HCEC 1CT (cell line): ENCODE results near the gene MAPK10.

Source experiments
- DNase-seq: peaks from one replicate; pipeline ENCODE4 v3.0.0-alpha.2; 2017

Gene MAPK10

DNA sequence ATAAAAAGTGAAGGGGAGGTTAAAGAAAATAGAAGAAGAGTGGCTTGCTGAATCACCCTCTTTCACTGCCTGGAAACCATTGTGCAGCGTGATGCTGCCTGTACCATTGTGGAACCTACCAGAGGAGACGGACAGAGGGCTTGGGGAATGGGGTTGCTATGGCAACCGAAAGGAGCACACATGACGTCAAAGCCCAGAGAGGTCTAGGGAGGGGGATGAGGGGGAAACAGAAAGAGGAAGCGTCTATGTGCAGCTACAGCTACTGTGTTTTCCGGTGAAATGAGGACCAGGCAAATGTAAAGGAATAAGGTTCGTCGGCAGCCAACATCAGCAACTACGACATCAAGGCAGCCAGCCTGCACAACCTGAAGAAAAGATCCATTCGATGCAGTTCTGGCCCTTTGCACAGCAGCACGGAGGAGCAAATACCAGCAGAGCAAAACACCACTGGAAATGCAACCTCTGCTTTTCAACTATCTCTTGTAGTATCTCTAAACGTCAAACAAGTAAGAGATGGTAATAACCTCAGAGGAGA is at the start of gene MAPK10:
TSS of gene MAPK10 (minus strand) at position 110 of the 535 bp plus-strand sequence.
- DNase-seq, result peak; percentile 59

DNA sequence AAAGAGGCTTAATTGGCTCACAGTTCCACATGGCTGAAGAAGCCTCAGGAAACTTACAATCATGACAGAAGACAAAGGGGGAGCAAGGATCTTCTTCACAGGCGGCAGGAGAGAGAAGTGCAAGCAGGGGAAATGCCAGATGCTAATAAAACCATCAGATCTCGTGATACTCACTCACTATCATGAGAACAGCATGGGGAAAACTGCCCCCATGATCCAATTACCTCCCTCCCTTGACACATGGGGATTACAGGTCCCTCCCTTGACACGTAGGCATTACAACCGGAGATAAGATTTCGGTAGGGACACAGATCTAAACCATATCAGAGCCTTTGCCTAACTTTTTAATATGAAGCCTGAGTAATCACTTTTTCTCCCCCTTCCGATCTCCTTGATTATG is 43.7 kb upstream of the MAPK10 start:
- DNase-seq, result no peak

DNA sequence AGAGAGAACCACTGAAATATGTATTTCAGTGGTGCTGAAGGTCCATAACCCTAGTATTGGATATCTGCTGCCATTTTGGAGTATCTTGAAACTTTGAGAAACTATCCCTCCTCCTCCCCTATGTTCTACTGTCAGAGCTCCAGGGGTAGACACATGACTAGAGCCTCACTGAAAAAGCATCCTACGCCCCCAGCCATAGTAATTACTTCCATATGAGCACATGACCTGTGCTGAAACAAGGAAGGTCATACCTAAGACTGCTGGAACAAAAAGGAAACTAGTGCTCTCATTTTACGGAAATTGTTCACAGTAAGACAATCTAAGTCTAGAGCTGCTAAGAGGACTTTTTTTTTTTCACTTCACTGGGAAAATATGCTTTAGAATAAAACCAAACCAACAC is 42.0 kb upstream of the MAPK10 start:
- DNase-seq, result no peak

- no peak for DNase-seq
Measured at GRCh38 chr4:86400216-86400615, 40.4 kb upstream of the MAPK10 start.

GRCh38 chr4:86398187-86398586 is 38.3 kb upstream of the MAPK10 start:
- no peak for DNase-seq

- no peak for DNase-seq
Measured at GRCh38 chr4:86393749-86394148, 33.9 kb upstream of the MAPK10 start.

- DNase-seq, result no peak
Measured at GRCh38 chr4:86389664-86390063, 29.8 kb upstream of the MAPK10 start.

DNA sequence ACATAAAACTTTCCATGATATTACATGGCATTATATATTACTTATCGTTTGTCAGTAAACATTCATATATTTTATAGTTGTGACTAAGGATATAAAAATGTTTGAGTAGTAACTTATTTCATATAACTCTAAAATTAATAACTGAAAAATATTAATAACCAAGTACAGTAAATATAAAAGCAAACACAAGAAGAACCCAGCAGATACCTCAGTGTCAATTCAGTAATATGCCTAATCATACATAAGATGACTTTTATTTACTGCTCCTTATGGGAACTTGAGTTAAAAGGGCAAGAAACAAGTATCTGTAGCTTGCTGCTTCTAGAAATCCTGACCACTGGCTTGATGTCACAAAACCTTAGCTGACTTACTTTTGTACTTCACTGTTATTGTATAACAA is 28.4 kb upstream of the MAPK10 start:
- no peak for DNase-seq

GRCh38 chr4:86386817-86387415 is 27.1 kb upstream of the MAPK10 start:
- no peak for DNase-seq

DNA sequence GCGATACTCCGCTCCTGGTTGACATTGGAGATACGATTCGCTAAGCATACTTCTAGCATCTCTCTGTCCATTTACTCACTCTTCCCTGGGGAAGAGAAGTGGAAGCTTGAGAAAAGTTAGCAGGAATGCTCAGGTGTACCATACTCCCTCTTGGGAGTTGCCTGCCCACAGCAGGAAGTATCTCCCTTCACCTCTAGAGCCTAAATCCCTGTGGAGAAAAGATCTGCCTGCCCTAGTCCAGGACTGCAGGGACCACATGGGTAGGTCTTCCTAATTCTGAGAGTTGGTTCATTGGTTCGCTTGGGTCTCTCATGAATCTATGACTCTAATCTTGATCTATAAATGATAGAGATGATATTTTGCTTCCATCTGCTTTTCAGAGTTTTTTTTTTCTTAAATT is 26.3 kb upstream of the MAPK10 start:
- DNase-seq, result no peak

DNA sequence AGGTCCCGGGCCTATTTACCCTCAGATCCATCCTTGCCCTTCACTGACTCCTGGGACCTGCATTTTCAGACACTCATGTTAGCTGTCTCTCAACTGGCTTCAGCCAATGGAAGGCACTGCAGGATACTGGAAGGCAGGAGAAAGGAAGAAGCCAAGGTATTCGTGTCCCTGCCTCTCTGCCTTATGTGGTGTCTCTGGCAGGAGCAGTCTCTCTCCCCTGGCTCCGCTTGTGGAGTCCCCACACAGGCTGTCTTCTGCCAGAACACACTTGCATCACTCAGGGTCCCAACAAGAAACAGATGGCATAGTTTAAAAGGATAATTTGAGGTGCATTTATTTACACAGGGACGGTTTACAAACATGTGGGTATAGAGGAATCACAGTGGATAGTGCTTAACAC is 21.6 kb upstream of the MAPK10 start:
- DNase-seq, result no peak

DNA sequence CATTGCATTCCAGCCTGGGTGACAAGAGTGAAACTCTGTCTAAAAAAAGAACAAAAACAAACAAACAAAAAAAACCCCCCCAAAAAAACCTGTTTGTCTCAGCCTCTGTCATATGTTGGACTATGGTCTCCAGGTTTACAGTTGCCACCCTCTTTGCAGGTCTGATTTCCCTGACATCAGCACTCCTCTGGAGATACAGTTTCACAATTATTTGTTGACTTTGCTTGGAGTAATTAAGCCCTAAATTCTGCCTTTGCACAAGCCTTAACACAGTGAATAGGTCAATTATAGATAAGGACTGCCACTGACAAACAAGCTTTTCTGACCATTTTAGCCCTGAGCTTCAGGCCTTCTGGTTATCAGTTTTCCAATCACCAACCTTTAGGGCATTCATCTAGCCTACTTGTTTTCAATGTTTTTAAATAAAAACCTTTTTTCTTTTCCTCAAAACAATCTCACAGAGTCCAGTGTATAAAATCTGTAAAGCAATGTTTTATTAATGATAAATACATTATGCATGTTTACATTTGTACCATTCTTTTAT is 20.4 kb upstream of the MAPK10 start:
- DNase-seq, result no peak

DNA sequence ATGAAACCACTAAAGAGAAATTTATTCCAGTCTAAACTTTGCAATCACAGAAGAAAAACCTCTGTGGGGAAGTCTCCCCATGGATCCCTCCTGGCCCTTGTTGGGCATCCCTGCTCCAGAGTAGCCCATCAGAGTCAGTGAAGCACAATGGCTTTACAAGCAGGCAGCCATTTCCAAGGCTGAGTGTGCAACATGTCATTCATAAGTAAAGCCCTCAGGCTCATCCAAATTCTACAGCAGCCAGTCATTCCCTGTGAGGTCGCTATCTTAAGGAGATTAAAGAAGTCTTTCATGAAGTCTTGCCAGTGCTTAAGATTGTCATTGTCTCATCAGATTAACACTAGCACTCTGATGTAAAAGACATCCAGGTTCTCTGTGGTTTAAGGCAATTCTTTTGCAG is 17.0 kb upstream of the MAPK10 start:
- no peak for DNase-seq

DNA sequence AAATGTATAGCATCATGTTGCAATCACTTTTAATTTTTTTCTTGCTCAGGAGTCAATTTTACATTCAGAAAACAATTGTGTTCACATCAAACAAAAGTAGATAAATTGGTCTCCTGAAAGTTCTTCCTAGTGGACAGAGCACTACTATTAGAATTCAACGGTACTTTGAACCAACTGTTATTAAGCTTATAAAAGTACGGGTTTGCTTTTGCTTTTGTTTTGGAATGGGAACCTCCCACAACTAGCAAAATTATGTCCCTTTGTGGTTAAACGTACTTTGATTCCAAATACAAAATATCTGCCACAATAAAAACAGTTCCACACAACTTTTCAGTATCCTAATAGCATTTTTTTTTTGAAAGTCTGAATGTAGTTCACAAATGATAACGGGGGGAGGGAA is 8.6 kb upstream of the MAPK10 start:
- DNase-seq, result no peak

- no peak for DNase-seq
Measured at GRCh38 chr4:86367577-86367976, 7.7 kb upstream of the MAPK10 start.

DNA sequence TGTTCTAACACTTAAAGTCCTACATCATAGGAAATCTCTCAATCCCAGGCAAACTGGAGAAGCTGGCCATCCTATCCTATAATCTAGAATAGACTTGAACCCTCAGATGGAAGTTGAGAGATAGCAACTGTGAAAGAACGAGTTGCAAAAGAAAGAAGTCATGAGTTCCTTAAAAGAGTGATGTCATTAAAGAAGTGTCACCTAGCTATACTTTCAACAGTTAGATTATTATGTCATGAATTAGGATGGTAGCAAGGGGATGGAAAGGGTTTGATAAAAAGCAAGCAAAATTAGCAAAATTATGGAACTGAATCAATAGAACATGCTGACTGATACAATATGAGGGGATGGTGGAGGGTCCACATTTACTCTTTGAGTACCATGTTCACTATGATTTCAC is 7.1 kb upstream of the MAPK10 start:
- DNase-seq, result no peak

GRCh38 chr4:86362510-86362909 is 2.7 kb upstream of the MAPK10 start:
- DNase-seq, result no peak

DNA sequence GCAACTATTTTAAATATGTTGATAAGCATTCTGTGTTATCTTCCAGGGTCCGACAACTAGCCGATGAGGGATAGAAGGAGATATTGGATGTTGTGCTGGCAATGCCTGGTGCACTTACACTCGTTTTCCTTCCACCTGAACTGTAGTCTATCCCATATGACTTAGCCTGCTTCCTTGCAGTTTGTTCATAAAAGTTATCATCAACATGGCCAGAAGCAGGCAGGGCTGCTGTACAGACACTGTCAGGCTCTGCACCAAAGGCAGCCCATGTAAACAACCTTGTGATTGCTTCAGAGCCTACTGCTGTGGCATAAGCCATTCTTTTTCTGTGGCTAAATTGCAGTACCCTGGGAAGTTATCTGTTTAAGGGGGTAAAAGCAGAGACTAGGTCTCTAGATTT is 1.6 kb downstream of the MAPK10 start:
- DNase-seq, result no peak

- no peak for DNase-seq
Measured at GRCh38 chr4:86357608-86358007, 2.2 kb downstream of the MAPK10 start.

- DNase-seq, result no peak
Measured at GRCh38 chr4:86356425-86357210, 3.2 kb downstream of the MAPK10 start.

GRCh38 chr4:86354390-86354789 is 5.5 kb downstream of the MAPK10 start:
- no peak for DNase-seq

GRCh38 chr4:86346320-86346719 is 13.5 kb downstream of the MAPK10 start:
- no peak for DNase-seq

GRCh38 chr4:86344127-86344526 is 15.7 kb downstream of the MAPK10 start:
- no peak for DNase-seq

DNA sequence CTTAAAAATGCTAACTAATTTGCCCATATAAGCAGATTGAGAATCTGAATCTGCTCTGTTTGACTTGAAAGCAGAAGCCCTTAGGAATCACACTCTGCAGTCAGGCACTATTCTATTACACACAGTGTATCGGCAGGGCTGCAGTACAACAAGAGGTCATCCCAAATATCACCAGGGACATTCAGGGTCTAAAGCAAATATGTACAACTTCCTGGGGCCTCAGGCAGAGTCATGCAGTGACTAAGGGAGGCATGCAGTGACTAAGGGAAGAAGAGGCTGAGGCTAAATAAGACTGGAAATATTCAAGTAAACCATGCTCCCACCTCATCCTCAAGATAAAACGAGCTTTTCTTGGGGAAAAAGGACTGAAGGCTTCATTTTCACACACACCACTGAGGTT is 20.9 kb downstream of the MAPK10 start:
- peak; percentile 87 for DNase-seq
